ENCODE measurements around the gene RGS7.
"Not testable (repeated sequence)": the region's sequence is repeated elsewhere in the genome, so short reads cannot be mapped to it uniquely, and the experiment has no call there.

Gene RGS7

GRCh38 chr1:241203817-241204216, 153.2 kb downstream of the RGS7 start:
- no peak for DNase-seq

DNA sequence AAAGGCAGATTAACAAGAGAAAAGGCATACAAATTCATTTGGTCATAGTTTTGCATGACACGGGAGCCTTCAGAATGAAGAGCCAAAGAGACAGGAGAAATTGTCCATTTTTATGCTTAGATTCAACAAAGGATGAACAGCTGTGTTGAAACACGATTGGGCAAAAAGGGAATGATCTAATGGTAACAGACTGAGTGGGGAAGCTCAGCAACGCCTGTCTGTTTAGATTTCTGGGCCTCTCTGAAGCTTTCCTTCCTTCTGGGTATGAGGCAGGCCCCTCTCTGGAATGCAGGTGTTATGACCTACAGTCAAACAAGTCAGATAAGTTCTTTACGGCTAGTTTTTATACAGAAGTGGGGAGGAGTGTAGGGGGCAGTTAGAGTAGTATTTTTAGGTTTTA, 154.6 kb downstream of the RGS7 start:
- DNase-seq, result no peak

- DNase-seq, result no peak
Measured at GRCh38 chr1:241186716-241187115, 170.3 kb downstream of the RGS7 start.

DNA sequence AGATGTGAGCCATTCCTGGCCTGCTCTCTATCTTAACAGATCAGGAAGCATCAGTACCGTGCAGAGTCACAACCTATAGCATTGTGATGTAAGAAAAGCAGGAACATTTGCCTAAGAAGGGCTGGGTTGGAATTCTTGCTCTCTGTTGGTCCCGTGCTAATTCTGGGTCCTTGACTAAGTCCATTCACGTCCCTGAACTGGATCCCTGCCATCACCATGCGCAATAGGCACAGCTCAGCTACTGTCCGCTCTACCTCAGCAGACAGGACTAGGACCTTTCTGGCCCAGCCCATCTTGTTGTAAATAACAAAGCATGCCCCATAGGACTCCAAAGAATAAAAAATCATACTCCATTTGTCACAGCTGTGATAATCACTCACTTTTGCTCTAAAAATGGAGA, 175.0 kb downstream of the RGS7 start:
- no peak for DNase-seq

DNA sequence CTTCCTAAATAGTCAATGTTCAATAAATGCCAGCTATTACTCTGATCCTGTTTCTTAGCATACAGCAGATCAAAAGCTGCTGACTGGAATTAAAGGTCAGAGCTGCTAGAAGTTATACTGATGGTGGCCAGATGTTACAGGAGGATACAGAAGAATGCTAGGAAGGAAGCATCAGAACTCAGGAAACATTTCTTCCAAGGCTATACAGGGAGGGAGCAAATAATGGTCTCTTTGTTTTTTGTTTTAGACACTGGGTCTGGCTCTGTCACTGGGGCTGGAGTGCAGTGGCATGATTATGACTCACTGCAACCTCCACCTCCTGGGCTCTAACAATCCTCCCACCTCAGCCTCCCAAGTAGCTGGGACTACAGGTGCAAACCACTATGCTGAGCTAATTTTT, 175.5 kb downstream of the RGS7 start:
- no peak for DNase-seq

DNA sequence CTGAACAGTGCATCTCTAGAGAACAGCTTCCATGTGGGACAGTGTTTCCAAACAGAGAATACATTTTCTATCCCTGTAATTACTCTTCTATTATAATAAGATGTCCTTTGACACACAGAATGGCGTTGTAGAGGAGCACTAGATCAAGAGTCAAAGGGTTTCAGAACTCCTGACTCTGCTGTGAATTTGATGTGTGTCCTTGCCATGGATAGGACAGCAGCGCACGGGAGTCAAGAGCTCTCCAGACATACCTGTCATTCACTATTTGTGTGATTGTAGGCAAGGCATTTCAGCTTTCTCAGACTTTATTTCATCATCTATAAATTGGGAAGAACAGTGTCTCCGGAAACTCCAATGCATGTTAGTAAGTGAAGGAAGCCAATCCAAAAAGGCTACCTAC, 176.4 kb downstream of the RGS7 start:
- no peak for DNase-seq

- no peak for DNase-seq
Measured at GRCh38 chr1:241177660-241178059, 179.3 kb downstream of the RGS7 start.

GRCh38 chr1:241172486-241172885, 184.5 kb downstream of the RGS7 start:
- no peak for DNase-seq

GRCh38 chr1:241171991-241172390, 185.0 kb downstream of the RGS7 start:
- DNase-seq, result no peak

GRCh38 chr1:241167121-241167630, 189.8 kb downstream of the RGS7 start:
- DNase-seq, result no peak

- no peak for DNase-seq
Measured at GRCh38 chr1:241166625-241167024, 190.4 kb downstream of the RGS7 start.

GRCh38 chr1:241165256-241165655, 191.7 kb downstream of the RGS7 start:
- DNase-seq, result not testable (repeated sequence)

- no peak for DNase-seq
Measured at GRCh38 chr1:241163363-241163762, 193.6 kb downstream of the RGS7 start.

DNA sequence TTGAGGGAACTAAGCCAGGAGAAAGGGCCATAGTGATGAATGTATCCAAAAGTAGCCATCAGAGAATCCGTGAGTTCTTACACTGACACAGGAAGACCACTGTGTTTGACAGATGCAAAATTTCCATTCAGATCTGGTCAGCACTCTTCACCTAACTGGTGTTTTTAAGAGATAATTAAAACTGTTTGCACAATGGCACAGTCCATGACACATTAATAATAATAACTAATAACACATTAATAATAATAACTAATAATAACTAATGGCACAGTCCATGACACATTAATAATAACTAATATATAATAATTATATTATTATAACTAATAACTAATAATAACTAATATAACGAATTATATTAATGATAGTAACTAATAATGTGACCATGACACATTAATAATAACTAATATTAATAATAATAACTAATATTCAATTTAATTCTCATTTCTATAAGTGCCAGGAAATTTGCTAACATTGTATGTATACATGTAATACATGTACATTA, 195.8 kb downstream of the RGS7 start:
- DNase-seq, result no peak

DNA sequence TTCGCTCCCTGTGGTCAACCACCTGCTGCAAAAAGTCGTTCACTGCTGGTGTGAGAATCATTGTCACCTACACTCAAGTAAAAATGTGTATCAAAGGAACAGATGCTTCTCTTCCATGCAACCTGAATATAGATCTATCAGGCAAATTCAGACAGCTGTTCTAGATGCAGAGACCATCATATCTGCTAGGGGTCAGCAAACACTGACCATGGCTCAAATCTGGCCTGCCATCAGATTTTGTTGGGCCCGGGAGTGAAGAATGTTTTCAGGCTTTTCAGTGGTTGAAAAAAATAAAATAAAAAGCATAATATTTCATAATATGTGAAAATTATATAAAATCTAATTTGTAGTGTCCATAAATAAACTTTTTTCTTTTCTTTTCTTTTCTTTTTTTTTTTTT, 199.6 kb downstream of the RGS7 start:
- no peak for DNase-seq

DNA sequence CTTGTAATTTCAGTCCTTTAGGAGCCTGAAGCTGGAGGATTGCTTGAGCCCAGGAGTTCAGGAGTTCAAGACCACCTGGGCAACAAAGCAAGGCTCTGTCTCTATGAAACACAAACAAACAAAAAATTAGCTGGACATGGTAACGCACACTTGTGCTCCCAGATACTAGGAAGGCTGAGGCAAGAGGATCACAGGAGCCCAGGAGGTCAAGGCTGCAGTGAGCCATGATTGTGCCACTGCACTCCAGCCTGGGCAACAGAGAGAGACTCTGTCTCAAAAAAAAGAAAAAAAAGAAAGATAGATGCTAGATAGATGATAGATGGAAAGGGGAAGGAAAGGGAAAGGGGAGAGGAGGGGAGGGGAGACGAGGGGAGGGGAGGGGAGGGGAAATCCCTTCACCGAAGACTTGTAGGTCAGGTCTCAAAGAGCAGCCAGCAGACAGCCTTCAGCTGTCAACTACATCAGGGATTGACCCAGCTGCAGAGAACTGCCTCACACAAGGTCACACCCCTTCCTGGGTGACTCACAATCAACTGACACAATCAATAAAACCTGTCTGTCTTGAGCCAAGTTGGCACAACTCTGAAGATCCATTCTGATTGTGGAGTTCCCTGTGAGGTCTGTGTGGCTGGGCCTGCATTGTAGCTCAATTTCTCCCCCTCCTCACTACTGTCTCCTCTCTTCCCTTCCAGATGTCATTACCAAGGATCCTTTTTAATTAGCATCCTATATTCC, 200.6 kb downstream of the RGS7 start:
- DNase-seq, result no peak

GRCh38 chr1:241145881-241146280, 211.1 kb downstream of the RGS7 start:
- no peak for DNase-seq

DNA sequence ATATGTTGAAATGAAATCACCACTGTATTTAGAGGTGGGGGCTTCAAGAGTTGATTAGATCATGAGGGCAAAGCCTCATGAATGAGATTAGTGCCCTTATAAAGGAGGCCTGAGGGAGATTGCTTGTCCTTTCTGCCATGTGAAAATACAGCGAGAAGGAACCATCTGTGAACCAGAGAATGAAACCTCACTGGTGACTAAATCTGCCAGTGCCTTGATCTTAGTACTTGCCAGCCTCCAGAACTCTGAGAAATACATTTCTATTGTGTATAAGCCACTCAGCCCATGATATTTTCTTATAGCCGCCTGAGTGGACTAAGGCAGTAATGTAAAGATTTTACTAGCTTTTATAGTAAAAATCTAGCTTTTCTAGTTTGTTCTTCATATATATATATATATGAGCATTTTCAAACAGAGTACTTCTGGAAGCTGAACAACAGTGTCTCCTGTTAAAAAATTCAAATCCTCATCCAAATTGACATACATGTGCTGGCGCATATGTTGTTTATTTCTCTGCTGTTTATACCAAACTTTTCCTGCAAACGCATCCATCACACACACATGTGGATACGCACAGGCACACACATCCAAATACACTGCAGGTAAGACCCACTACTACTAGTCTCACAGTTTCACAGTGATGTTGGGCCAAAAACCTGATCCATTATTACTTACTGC, 213.1 kb downstream of the RGS7 start:
- no peak for DNase-seq

- no peak for DNase-seq
Measured at GRCh38 chr1:241142493-241142892, 214.5 kb downstream of the RGS7 start.

- DNase-seq, result not testable (repeated sequence)
Measured at GRCh38 chr1:241141646-241142045, 215.4 kb downstream of the RGS7 start.

GRCh38 chr1:241140670-241141069, 216.3 kb downstream of the RGS7 start:
- no peak for DNase-seq

DNA sequence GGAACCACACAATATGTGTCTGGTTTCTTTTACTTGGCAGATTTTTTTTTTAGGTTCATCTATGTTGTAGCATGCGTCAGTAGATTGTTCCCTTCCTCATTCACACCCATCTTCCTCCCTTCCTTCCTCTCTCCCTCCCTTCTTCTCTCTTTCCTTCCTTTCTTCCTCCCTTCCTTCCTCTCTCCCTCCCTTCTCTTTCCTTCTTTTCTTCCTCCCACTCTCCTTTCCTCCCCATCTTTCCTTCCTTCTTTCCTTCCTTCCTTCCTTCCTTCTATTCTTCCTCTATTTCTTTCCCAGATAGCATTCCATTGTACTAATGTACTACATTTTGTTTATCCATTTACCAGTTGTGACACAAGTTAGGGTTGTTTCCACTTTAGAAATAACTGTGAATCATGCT, 218.0 kb downstream of the RGS7 start:
- DNase-seq, result no peak

DNA sequence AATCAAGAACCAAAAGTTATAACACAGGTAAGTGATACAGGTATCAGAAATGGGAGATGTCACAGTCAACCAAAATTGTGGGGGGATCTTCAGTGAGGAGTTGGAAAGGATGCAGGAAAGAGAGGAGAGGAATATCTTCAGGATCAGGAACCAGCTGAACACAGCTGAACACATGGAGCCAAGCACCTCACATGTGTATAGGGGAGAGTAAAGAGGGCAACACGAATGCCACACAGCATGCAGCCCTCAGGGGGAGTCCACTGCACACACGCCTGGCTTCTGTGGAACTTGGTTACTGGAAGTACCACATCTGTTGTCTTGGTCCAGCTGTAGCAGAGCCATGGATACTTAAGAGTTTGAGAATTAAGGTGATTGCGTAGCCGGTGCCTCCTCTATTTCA, 218.8 kb downstream of the RGS7 start:
- no peak for DNase-seq

- DNase-seq, result no peak
Measured at GRCh38 chr1:241136389-241136788, 220.6 kb downstream of the RGS7 start.
